Cardiac atrium fibroblast (primary cell): ENCODE data around the gene GUCY2F. TPM values are rescaled to one million over a fixed set of nuclear protein-coding genes. Genes with fewer than 3 reads are reported as not detected.

Experiments
- total RNA-seq: library from RNA; depleted of rRNA; stranded (reverse); fragments of >200 nt; gene quantifications from 2 replicates; pipeline ENCODE4 v1.2.3, GENCODE V29; 2015

The GUCY2F gene
- not detected in 2 replicates for total RNA-seq

DNA sequence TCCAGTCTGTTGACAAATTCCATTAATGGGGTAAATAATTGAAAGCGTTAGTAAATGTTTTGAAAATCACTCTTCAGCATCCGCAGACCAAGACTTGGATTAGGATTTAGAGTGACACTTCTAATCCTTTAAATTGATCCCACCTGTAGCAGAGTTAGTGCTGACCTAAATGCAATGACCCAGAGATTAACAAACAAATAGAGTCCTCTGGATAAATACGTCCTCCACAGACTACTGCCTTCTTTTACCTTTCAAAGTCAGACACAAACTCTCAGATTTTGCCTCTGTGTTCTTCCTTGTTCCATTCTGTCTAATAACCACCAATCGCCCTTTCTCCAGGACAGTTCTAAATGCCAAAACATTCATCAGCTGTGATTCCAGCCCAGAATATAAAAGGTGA is at the start of gene GUCY2F:
Gene GUCY2F, minus strand, starts transcription at position 101 of the 400 bp plus-strand sequence. CDS start 6,150 bp downstream, outside the sequence.

Other genes with a start within 250 kb of the GUCY2F start
- 8.4 and 10.7 TPM in 2 replicates for gene NXT2, start 54.8 kb upstream of the GUCY2F start, total RNA-seq
- 0.90 TPM in 1 of 2 replicates, not detected in the other for gene KCNE5, start 143.1 kb upstream of the GUCY2F start, total RNA-seq